Left lobe of liver (tissue), 2 donors: ENCODE measurements around the gene IKZF1. TPM values are rescaled to one million over a fixed set of nuclear protein-coding genes. Genes with fewer than 3 reads are reported as not detected.
A peak's percentile ranks its signal among the peaks of the same experiment; 100 is the strongest.
"Not testable (repeated sequence)": the region's sequence is repeated elsewhere in the genome, so short reads cannot be mapped to it uniquely, and the experiment has no call there.

ENCODE experiments used
- ATAC-seq: fragments of 200-7000 bp; cut with Tn5 transposase; one replicate; pipeline ENCODE4 v1.9.1; 2020; ENCODE audit warnings: mild to moderate bottlenecking, moderate library complexity
- DNase-seq: peaks from one replicate; pipeline ENCODE4 v3.0.0-alpha.2; 2020; ENCODE audit warnings: low spot score
- total RNA-seq: library from RNA; stranded (reverse); gene quantifications from one replicate; pipeline ENCODE4 v1.2.1, GENCODE V29; 2021
- donor health status: DM: no; HTN: no; CAD: no; lungs with moderate emphysema.
- donor health status: DM: no; HTN: yes; CAD: no.

Gene IKZF1
- total RNA-seq, 1 donor from 2014 or later = 2.8 TPM

GRCh38 chr7:50332241-50333165, 28.0 kb downstream of the IKZF1 start:
- no peak for DNase-seq
- ATAC-seq = no peak

DNA sequence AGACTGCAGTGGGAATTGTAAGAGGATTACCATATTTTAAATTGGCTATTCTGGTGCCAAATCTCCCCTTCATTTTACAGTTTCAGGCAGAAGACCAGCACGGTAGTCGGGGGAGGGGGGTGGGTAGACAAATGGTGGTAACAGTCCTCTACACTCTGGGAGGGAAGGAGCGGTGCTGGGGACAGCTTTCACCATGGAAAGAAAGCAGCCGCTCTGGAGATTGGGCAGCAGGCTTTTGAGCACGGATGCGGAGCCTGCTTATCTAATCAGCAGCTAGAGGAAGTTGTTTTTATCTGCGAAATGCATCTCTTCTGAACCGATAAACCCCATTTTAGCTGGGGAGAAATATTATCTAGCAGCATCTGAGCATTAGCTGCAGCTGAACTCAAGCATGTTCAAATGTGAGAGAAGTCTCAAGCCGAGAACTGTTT, 28.7 kb downstream of the IKZF1 start:
- DNase-seq (no peak), ATAC-seq (no peak)

GRCh38 chr7:50334341-50334994, 30.0 kb downstream of the IKZF1 start:
- no peak for DNase-seq
- no peak for ATAC-seq

DNA sequence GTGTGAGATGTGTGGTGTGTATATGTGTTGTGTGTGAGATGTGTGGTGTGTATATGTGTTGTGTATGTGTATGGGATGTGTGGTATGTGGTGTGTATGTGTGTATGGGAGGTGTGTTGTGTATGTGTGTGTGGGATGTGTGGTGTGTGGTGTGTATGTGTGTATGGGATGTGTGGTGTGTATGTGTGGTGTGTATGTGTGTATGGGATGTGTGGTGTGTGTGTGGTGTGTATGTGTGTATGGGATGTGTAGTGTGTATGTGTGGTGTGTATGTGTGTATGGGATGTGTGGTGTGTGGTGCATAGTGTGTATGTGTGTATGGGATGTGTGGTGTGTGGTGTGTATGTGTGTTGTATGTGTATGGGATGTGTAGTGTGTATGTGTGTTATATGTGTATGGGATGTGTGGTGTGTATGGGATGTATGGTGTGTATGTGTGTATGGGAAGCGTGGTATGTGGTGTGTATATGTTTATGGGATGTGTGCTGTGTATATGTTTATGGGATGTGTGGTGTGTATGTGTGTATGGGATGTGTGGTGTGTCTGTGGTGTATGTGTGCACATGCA, 30.8 kb downstream of the IKZF1 start:
- no peak for DNase-seq
- ATAC-seq = no peak

DNA sequence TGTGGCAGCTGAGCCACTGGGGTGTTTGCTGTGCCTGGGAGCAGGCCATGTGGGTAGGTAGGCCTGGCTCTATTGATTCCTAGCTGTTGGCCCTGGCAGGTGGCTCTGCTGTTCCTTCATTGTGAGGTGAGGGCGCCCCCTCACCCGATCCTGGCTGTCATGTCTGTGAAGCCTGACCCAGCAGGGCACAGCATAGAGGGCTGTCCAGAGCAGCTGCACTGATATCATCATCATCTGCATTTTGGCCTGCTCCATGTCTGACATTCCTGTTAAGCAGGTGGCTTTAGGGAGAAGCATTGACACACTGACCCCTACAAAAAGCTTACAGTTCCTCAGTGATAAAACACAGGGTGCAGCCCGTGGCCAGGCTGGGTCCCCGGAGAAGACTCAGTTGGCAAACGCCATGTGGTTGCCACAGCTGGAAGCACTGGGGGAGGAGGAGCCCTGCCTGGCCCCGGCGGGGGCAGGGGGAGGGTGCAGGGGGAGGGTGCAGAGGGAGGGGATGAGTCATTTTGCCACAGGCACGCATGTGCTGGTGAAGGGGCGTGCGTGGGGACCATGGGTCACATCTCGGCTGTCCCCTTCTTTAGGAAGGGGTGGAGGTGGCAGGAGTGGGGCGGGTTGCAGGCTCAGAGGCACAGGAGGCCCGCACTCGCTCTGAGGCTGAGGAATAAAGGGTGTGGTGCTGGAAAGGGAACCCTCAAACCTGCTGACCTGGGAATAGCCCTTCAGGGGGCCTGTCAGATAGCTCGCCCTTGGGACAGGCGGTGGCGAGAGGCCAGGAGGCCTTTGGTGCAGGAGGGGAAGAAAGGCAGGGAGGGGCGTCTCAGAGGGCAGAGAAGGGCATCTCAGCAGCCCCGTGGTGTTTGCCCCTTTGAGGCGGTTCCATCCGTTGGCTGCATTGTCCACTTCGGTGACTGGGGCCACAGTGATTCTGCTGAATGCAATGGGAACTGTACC, 31.6 kb downstream of the IKZF1 start:
- ATAC-seq = no peak
- no peak for DNase-seq

DNA sequence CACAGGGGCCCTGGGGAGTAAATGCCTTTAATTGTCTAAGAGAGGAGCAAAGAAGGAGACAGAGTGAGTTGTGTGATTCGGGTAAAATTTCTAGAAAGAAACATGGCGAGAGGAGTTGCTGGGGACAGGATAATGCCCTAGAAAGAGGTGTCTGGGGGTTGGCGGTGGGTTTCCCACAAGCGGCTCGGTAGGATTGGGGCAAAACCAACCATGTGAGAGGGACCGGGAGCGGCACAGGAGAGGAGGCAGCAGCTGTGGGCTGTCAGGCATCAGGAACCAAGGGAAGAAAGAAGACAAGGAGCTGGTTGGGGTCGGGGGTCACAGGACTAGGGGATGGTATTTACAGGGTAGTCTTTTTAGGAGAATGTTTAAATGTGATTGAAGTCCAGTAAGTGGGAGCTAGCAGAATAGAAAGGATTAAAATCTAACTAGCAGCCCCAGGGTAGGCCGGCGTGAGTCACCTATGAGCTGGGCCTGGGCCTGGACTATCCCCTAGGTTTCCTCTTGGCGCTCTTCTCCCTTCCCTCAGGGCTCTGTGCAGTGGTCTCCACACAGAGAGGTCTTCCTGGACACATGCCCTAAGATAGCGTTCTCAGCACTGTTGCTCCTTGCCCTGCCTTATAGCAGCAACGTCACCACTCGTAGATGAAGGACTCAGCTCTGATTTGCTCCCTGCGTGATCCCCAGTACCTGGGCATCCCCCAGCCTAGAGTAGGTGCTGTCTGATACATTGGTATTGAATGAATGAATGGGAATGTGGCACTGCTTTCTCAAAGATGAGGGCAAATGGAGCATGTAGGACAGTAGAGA, 32.6 kb downstream of the IKZF1 start:
- DNase-seq = no peak
- no peak for ATAC-seq

DNA sequence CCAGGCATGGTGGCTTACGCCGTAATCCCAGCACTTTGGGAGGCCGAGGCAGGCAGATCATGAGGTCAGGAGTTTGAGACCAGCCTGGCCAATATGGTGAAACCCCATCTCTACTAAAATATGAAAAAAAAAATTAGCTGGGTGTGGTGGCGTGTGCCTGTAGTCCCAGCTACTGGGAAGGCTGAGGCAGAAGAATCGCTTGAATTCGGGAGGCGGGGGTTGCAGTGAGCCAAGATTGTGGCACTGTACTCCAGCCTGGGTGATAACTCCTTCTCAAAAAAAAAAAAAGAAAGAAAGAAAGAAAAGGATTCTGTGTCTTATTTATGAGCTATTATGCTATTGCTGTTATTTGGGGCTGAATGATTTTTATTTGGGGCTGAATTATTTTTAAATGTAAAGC, 35.0 kb downstream of the IKZF1 start:
- DNase-seq, ATAC-seq: not testable (repeated sequence)

GRCh38 chr7:50339990-50340500, 35.5 kb downstream of the IKZF1 start:
- no peak for ATAC-seq
- DNase-seq = no peak

GRCh38 chr7:50341724-50342123, 37.2 kb downstream of the IKZF1 start:
- DNase-seq (no peak), ATAC-seq (no peak)

GRCh38 chr7:50342616-50343114, 38.1 kb downstream of the IKZF1 start:
- DNase-seq (no peak), ATAC-seq (peak; percentile 26)

GRCh38 chr7:50346545-50347497, 42.3 kb downstream of the IKZF1 start:
- no peak for ATAC-seq
- DNase-seq = no peak

- ATAC-seq (no peak), DNase-seq (no peak)
These were observed 43.2 kb downstream of the IKZF1 start for GRCh38 chr7:50347693-50348092.

DNA sequence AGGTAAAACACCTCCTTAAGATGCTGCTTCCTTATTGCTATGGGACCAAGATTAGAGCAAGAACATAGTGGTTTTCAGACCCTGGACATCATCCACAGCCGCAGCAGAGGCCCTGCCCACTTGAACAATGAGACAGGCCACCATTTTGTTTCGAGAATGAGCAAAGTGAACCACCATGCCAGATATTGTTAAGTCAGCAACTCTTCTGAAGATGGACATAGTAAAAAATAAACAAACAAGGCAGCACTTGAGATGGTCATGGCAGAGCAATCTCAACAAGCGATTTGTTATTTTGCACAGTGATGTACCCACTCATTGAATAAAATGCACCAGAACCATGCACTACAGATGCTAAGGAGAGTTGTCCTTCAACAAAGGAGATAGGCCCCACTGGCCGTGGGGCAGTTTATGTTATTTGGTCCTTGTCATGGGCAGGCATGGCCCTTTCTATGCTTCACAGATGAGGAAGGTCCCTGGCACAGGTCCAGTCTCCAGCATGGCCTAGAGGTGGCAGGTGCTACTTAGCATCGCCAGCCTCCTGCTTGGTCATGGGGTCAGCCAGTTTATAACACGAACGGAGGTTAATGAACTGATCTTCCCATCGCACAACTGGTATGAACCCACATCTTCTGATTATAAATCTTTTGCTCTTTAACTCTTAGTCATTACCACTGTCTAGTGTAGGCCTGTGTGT, 44.1 kb downstream of the IKZF1 start:
- DNase-seq (no peak), ATAC-seq (no peak)

- no peak for ATAC-seq
- no peak for DNase-seq
These were observed 44.9 kb downstream of the IKZF1 start for GRCh38 chr7:50349399-50349798.

- DNase-seq (no peak), ATAC-seq (no peak)
These were observed 45.7 kb downstream of the IKZF1 start for GRCh38 chr7:50349963-50350944.

DNA sequence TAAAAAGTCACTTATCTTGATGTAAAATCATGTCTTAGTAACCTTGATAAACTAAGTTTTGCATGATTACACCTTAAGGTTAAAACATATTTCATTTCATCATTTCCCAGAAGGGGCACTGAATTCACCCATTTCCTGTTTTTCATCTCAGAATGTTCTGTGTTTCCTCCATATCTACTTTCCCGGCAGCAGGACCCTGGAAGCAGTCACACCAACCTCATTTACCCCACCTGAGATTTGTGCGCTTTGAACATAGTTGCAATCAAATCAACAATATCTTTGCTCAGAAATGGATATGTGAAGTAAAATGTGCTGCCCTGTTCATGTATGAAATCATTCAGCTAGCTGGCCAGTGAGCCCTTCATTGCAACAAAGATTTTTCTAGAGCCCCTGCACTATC, 46.8 kb downstream of the IKZF1 start:
- ATAC-seq (no peak), DNase-seq (no peak)
